ENCODE results near the gene CDC25B. TPM values are rescaled to one million over a fixed set of nuclear protein-coding genes. Genes with fewer than 3 reads are reported as not detected.

The CDC25B gene
- total and polyA plus RNA-seq, 2 of the 13 experiments (the other 11 are each of a cell fraction or from before 2014, with no cell fraction given), result 14.5 to 19.4 TPM

- TF ChIP-seq ZNF318 (CRISPR knock-in tag; IDR thresholded peaks at IDR 0.05) (peak; percentile 93), POLR2A (IDR thresholded peaks at IDR 0.05; ENCODE audit: insufficient read depth in 1 of 2, low read depth in 2 of 2, low read length in 2 of 2) (peak in 1 of 2 experiments; percentile 75; a peak in 2 of 4 replicates), ZNF24 (IDR thresholded peaks at IDR 0.05) (no peak), ZBTB33 (CRISPR knock-in tag; IDR thresholded peaks at IDR 0.05) (peak; percentile 82), NFRKB (IDR thresholded peaks at IDR 0.05) (no peak), ZC3H4 (CRISPR knock-in tag; IDR thresholded peaks at IDR 0.05; ENCODE audit: borderline replicate concordance) (no peak), ZBTB10 (CRISPR knock-in tag; IDR thresholded peaks at IDR 0.05; ENCODE audit: borderline replicate concordance) (peak; percentile 95; the same call in 1 of the 2 replicates), HNRNPLL (IDR thresholded peaks at IDR 0.05; ENCODE audit: low read depth, low read length, poor library complexity, severe bottlenecking) (peak; percentile 66), SRSF4 (IDR thresholded peaks at IDR 0.05; ENCODE audit: low read depth, low read length, poor library complexity, severe bottlenecking) (no peak), ZNF451 (CRISPR knock-in tag; IDR thresholded peaks at IDR 0.05) (peak; percentile 95)
- TF ChIP-seq, protein P1, sequence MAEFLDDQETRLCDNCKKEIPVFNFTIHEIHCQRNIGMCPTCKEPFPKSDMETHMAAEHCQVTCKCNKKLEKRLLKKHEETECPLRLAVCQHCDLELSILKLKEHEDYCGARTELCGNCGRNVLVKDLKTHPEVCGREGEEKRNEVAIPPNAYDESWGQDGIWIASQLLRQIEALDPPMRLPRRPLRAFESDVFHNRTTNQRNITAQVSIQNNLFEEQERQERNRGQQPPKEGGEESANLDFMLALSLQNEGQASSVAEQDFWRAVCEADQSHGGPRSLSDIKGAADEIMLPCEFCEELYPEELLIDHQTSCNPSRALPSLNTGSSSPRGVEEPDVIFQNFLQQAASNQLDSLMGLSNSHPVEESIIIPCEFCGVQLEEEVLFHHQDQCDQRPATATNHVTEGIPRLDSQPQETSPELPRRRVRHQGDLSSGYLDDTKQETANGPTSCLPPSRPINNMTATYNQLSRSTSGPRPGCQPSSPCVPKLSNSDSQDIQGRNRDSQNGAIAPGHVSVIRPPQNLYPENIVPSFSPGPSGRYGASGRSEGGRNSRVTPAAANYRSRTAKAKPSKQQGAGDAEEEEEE (CRISPR knock-in tag; IDR thresholded peaks at IDR 0.05; ENCODE audit: borderline replicate concordance), result 0 out of 2 replicates have a peak, but pooled peaks have one; percentile 24
- TF ChIP-seq, protein P2, sequence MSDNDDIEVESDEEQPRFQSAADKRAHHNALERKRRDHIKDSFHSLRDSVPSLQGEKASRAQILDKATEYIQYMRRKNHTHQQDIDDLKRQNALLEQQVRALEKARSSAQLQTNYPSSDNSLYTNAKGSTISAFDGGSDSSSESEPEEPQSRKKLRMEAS (IDR thresholded peaks at IDR 0.05), result peak; percentile 100
Observed at GRCh38 chr20:3811467-3812258, 15.6 kb downstream of the CDC25B start (continued).

All from HepG2 (cell line).